Endothelial cell of umbilical vein (primary cell): ENCODE data around the gene CFL2. TPM values are rescaled to one million over a fixed set of nuclear protein-coding genes. Genes with fewer than 3 reads are reported as not detected.

Experiments used
- BruUV-seq: library from RNA; stranded (reverse); fragments of 400-500 nt; replicated peaks from 2 replicates; lab custom pipeline; 2021; lab: Mats Ljungman, UMichigan
- CTCF ChIA-PET: fragments of 300-600, 350-600 bp; sonication (Branson Sonifier 250); formaldehyde crosslinking; loops from one replicate; lab custom pipeline; 2021; ENCODE audit warnings: antibody characterized with exemption, inconsistent platforms; lab: Charles Lee
- POLR2A ChIA-PET: fragments of 300-600, 350-600 bp; sonication (Branson Sonifier 250); formaldehyde crosslinking; loops from one replicate; lab custom pipeline; 2021; ENCODE audit warnings: antibody characterized with exemption, inconsistent platforms; lab: Charles Lee
- DNase-seq: peaks from one replicate; pipeline ENCODE4 v3.0.0-alpha.2; 2011; ENCODE audit warnings: low read depth, low spot score
- FAIRE-seq: peaks from 2 replicates; lab custom pipeline; 2011; peaks lifted over from hg19 to GRCh38; lab: Jason Lieb, UNC
- H2AFZ ChIP-seq: 2 replicates; pipeline ENCODE4 v1.6.0; 2012; ENCODE audit warnings: low read depth, low read length, control low read depth, inconsistent platforms
- H3K27ac ChIP-seq: 2 replicates; pipeline ENCODE4 v1.5.1; 2011; ENCODE audit warnings: low read depth, mild to moderate bottlenecking, control low read depth, low read length, moderate library complexity; ENCODE audit not compliant: insufficient read depth
- H3K27me3 ChIP-seq, 2 experiments: 2 replicates each; pipeline versions ENCODE4 v1.6.0 to v1.6.1; 2011; ENCODE audit warnings: low read length in 2 of 2, mixed read lengths in 1 of 2; ENCODE audit not compliant: control insufficient read depth in 2 of 2, insufficient read depth in 2 of 2
- H3K36me3 ChIP-seq, 2 experiments: 2 replicates in 1 of 2; 3 replicates in 1 of 2; pipeline ENCODE4 v1.5.1; 2011; ENCODE audit warnings: low read length in 2 of 2, mild to moderate bottlenecking in 1 of 2, moderate library complexity in 1 of 2; ENCODE audit not compliant: control insufficient read depth in 2 of 2, insufficient read depth in 2 of 2; ENCODE audit errors: extremely low read depth in 1 of 2
- H3K4me1 ChIP-seq: 3 replicates; pipeline ENCODE4 v1.5.1; 2011; ENCODE audit warnings: mild to moderate bottlenecking, low read length; ENCODE audit not compliant: control insufficient read depth, insufficient read depth; ENCODE audit errors: extremely low read depth
- H3K4me2 ChIP-seq: 2 replicates; pipeline ENCODE4 v1.6.1; 2011; ENCODE audit warnings: low read length, control low read depth, mixed read lengths; ENCODE audit not compliant: insufficient read depth
- H3K4me3 ChIP-seq, 3 experiments: fragments of 200-600 bp in 1 of 3; sonication (generic), shearing (Covaris generic) in 1 of 3; replicated peaks in 1 of 3; 2 replicates each; pipeline ENCODE4 v1.5.1; 2011 to 2016; ENCODE audit warnings: control low read depth in 3 of 3, low read length in 3 of 3, mild to moderate bottlenecking in 2 of 3, inconsistent platforms in 1 of 3, low read depth in 1 of 3, moderate library complexity in 1 of 3; ENCODE audit not compliant: insufficient read depth in 1 of 3
- H3K79me2 ChIP-seq: 2 replicates; pipeline ENCODE4 v1.6.0; 2012; ENCODE audit warnings: low read length, inconsistent platforms; ENCODE audit not compliant: control insufficient read depth, insufficient read depth
- H3K9ac ChIP-seq: replicated peaks from 2 replicates; pipeline ENCODE3; 2011; ENCODE audit warnings: low read length, control low read depth; ENCODE audit not compliant: insufficient read depth; ENCODE audit errors: extremely low read depth
- H3K9me1 ChIP-seq: replicated peaks from 3 replicates; pipeline ENCODE4 v1.6.0; 2011; ENCODE audit warnings: mild to moderate bottlenecking, low read length; ENCODE audit not compliant: control insufficient read depth, insufficient read depth; ENCODE audit errors: extremely low read depth
- H3K9me3 ChIP-seq: replicated peaks from 2 replicates; pipeline ENCODE4 v1.5.1; 2012; ENCODE audit warnings: low read length, inconsistent platforms; ENCODE audit not compliant: control insufficient read depth, insufficient read depth
- H4K20me1 ChIP-seq: replicated peaks from 2 replicates; pipeline ENCODE3; 2011; ENCODE audit warnings: mild to moderate bottlenecking, low read length; ENCODE audit not compliant: control insufficient read depth, insufficient read depth; ENCODE audit errors: extremely low read depth
- CTCF ChIP-seq, 2 donors: IDR thresholded peaks; 1 replicate in 1 of 2; 2 replicates in 1 of 2; pipeline ENCODE4 v1.5.1; 2011; ENCODE audit warnings: low read length in 2 of 2, mild to moderate bottlenecking in 2 of 2, moderate library complexity in 2 of 2, control low read depth in 1 of 2, inconsistent platforms in 1 of 2, low read depth in 1 of 2; ENCODE audit not compliant: insufficient read depth in 1 of 2; ENCODE audit errors: extremely low read depth in 1 of 2
- EZH2 ChIP-seq: IDR thresholded peaks from 2 replicates; pipeline ENCODE4 v1.6.1; 2012; ENCODE audit warnings: borderline replicate concordance, low read depth, mild to moderate bottlenecking, moderate library complexity, low read length, inconsistent platforms; ENCODE audit not compliant: severe bottlenecking
- FOS ChIP-seq: IDR thresholded peaks from 2 replicates; pipeline ENCODE4 v1.6.1; 2011; ENCODE audit warnings: mild to moderate bottlenecking, low read length, moderate library complexity, borderline replicate concordance; ENCODE audit not compliant: insufficient read depth
- GATA2 ChIP-seq: IDR thresholded peaks from 2 replicates; pipeline ENCODE4 v1.7.0; 2011; ENCODE audit warnings: low read depth, mild to moderate bottlenecking, moderate library complexity, mixed read lengths, low read length; ENCODE audit not compliant: insufficient read length, insufficient read depth
- JUN ChIP-seq: IDR thresholded peaks from 2 replicates; pipeline ENCODE4 v1.6.1; 2011; ENCODE audit warnings: borderline replicate concordance, low read depth; ENCODE audit not compliant: insufficient read length, insufficient read depth
- MAX ChIP-seq: IDR thresholded peaks from 2 replicates; pipeline ENCODE4 v1.6.1; 2011; ENCODE audit not compliant: insufficient read depth, insufficient read length
- MYC ChIP-seq: IDR thresholded peaks from one replicate; pipeline ENCODE4 v1.6.1; 2011; ENCODE audit warnings: mild to moderate bottlenecking, low read depth, low read length
- POLR2A ChIP-seq: IDR thresholded peaks from 2 replicates; pipeline ENCODE4 v1.6.1; 2012; ENCODE audit warnings: low read depth, mild to moderate bottlenecking, control low read depth, low read length
- POLR2AphosphoS5 ChIP-seq: IDR thresholded peaks from 2 replicates; pipeline ENCODE4 v1.6.1; 2012; ENCODE audit warnings: low read depth, mild to moderate bottlenecking, control low read depth, low read length, moderate library complexity; ENCODE audit not compliant: insufficient read depth
- dilution Hi-C: fragments of 300-500 bp; cut with MboI; formaldehyde crosslinking; loops from one replicate; pipeline ENCODE4 v1.15.0; 2019; ENCODE audit warnings: low sequenced_read_pairs; ENCODE audit not compliant: extremely low pct_ligation_motif_present
- intact Hi-C: fragments of 100-400 bp; cut with micrococcal nuclease; formaldehyde crosslinking; loops from one replicate; pipeline ENCODE4 v1.10.0; 2022
- polyA plus RNA-seq, 4 experiments: library from polyadenylated mRNA; depleted of rRNA in 3 of 4; stranded (reverse) in 3 of 4; unstranded in 1 of 4; fragments of >200 nt; gene quantifications; 2 replicates each; pipeline versions ENCODE4 v1.2.1 to v1.2.3, GENCODE V29; 2011 to 2012; ENCODE audit warnings: missing spikeins in 1 of 4
- total RNA-seq: library from RNA; stranded (reverse); gene quantifications from 2 replicates; pipeline ENCODE4 v1.2.3, GENCODE V29; 2021

Gene CFL2
- total and polyA plus RNA-seq, 2 donors (not counting 3 experiments of a cell fraction or from before 2014, with no cell fraction given) = 42.8 to 98.1 TPM

GRCh38 chr14:34676516-34677211, 37.7 kb downstream of the CFL2 start:
- TF ChIP-seq EZH2 = no peak
- no peak for TF ChIP-seq MYC
- no peak for TF ChIP-seq CTCF (IDR thresholded peaks at IDR 0.05; ENCODE audit: extremely low read depth in 1 of 2, insufficient read depth in 1 of 2, low read depth in 1 of 2, low read length in 2 of 2)
- no peak for TF ChIP-seq FOS
- no peak for TF ChIP-seq JUN
- no peak for TF ChIP-seq GATA2
- TF ChIP-seq POLR2A = no peak
- no peak for TF ChIP-seq MAX
- TF ChIP-seq POLR2AphosphoS5 = no peak
- no peaks in the 10 kb centered on the region for H3K9me3 ChIP-seq
- CTCF ChIA-PET = interaction anchor here (1.2 to 1.5 kb wide), 3 partner anchors 16 to 46 kb away, joined by 3 to 5 read pairs (median 4); partner anchors contain the start of gene CFL2
- no peaks in the 10 kb centered on the region for H3K9me1 ChIP-seq
- H2AFZ ChIP-seq = peak overlapping the region; percentile 15
- H3K36me3 ChIP-seq = no peaks in the 10 kb centered on the region
- intact Hi-C loops (loop anchor here (10.0 kb wide), 1 partner anchor 108 kb away; no protein-coding TSS in a partner anchor), dilution Hi-C loops (no loop called here)
- peaks cover 12% of the 10 kb centered on the region for H3K4me1 ChIP-seq
- no TSS peak for BruUV-seq
- no peak for FAIRE-seq
- H3K4me2 ChIP-seq = no peak overlapping the region
- no peak overlapping the region for H3K27ac ChIP-seq
- H3K9ac ChIP-seq = no peak overlapping the region
- no peaks in the 10 kb centered on the region for H3K27me3 ChIP-seq
- no peaks in the 10 kb centered on the region for H4K20me1 ChIP-seq
- no peak for DNase-seq
- POLR2A ChIA-PET = no interaction called here
- H3K4me3 ChIP-seq = no peak overlapping the region
- no peaks in the 10 kb centered on the region for H3K79me2 ChIP-seq
